HG03378 (cell line): ENCODE results near the gene SLC6A17.

ENCODE experiments used
- ATAC-seq: cut with Tn5 transposase; IDR thresholded peaks from one replicate; pipeline ENCODE4 v1.9.1; 2021; ENCODE audit warnings: mild to moderate bottlenecking, moderate library complexity; ENCODE audit not compliant: unreplicated experiment

Gene SLC6A17

DNA sequence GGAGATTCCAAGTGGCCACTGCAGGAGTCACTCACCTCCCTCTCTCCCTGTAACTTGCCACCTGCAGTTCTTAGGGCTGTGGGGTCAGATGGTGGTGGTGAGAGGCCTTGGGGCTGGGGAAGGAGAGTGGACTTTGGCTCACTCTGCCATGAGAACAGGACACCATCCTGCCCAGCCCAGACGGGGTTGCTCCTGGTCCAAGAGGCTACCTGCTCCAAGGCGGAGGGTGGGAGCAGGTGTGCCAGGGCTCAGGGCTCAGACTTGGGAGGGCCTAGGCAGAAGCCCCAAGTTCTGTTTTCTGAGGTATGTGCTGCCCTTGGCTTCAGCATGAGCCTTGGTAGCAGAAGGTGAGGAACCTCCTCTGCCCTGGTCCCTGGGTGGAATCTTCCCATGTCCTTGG is 48.5 kb downstream of the SLC6A17 start:
- ATAC-seq, result no peak

DNA sequence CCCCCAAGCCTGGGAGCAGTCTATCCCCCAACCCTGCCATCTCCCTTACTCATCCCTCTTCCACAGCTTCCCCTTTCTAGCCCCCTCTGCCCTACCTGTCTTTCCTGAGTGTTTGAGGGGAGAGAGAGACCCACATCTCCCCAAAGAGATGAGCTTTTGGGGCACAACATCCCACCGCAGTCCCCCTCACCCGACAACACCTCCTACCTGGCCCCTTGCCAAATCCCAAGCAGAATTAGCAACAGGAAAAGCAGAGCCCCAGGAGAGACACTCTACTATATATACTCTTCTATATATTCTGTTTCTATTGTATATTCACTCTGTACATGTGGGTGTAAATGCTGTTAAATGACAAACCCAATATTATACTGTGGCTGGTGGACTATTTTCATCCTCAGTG is 49.9 kb downstream of the SLC6A17 start:
- no peak for ATAC-seq

DNA sequence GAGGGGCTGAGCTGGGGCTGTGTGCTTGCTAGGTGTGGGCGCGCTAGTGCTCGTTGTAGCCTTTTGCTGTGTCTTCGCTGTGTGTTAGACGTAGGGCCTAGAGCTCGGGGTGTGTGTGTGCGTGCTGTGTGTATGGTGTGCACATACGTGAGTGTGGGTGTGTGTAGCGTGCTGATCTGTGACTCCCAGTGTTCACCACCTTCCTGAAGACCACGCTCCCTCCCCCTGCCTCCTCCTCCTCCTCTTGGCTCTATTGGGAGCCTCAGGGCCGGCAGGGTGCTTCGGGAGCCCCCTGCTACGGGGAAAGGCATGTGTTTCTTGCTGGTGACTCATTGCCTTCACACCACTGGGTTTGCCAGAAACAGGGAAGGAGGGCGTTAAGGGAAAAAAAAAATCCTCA is 50.4 kb downstream of the SLC6A17 start:
- ATAC-seq, result no peak

DNA sequence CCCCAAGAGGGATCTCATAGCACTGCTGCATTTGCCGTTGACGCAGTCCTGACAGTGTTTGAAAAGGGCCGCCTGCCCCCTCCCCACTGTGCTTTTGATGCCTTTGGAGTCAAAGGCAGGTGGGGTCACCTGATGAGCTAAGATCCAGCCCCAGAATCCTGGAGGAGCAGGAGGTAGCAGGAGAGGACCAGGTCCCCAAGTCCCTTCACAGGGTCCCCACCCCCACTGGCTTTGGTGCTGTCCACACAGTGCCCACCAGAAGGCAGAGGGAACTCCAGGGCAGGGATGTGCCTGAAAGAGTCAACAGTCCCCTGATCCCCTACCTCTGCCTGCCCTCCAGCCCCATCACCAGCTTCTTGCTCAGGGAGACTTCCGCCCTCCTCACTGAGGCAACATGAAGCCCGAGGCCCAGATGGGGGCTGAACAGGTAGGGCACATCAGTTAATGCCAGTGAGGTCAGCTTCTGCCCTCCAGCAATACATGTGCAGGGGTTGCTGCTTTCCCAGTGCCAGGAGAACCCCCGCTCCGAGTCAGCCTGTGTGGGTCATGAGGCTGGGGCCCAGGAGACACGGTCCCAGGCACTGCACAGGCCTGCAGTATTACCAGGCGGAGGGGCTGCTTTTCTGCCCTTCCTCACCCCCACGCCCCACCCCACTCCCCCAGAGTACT is 51.0 kb downstream of the SLC6A17 start:
- no peak for ATAC-seq

DNA sequence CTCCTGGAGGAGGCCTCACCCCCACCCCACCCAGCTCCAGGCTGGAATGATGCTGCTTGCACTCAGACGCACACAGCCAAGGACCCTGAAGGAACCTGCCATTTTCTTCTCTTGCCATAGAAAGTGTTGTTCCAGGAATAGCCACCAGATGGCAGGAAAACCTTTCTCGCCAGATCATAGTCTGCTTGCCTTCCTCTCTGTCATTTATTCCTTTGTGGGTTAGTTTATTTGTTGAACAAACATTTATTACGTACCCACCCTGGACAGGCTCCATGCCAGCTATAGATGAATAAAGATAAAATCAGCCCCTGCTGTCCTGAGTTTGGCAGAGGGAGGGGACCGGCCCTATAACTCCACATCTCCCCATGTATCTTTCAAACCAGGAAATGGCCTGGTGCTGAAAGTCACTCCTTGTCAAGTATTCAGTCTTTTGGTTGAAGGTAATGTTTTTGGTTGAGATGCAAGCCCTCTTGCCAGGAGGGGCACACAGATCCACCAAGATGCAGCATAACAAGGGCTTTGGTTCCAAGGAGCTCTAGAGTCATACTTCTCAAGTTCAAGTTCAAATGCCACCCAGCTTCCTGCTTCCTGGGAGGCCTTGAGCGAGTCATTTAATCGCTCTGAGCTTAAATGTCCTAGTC is 52.8 kb downstream of the SLC6A17 start:
- ATAC-seq, result no peak

DNA sequence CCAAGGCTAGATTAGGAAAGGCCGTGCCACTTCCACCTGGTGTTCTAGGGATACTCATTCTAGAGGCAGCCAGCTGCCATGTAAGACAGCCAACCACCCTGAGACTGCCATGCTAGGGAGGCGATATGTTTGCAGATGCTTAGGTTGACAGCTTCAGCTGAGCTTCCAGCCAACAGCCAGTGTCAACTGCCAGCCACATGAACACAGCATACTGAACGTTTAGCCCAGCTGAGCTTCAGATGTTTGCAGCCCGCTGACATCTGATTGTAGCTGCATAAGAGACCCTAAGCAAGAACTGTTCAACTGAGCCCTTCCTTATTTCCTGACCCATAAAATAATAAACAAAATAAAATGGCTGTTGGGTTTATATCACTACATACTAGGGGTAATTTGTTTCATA is 54.9 kb downstream of the SLC6A17 start:
- no peak for ATAC-seq

DNA sequence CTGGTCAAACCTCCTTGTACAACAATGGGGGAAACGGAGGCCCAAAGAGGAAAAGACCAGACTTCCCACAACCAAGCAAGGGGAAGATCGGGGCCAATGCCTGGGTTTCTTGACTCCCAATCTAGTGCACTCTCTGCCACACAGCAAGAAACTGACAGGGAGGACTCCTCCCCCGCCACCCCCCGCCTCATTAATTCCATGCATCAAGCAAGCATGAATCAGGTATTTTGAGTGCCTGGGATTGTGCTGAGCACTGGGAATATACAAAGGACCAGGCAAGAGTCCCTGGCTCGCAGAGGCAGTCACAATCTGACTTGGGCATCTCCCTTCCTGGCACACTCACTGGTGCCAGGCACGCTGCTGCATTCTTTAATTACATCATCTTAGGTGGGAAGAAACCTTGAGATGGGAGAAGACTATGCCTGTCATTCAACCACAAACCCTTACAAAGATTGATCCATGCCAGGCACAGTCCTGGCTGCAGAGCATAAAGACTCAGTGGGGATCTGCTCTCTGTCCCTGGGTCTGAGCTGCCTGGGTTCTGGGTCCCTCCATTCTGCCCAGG is 55.4 kb downstream of the SLC6A17 start:
- no peak for ATAC-seq

DNA sequence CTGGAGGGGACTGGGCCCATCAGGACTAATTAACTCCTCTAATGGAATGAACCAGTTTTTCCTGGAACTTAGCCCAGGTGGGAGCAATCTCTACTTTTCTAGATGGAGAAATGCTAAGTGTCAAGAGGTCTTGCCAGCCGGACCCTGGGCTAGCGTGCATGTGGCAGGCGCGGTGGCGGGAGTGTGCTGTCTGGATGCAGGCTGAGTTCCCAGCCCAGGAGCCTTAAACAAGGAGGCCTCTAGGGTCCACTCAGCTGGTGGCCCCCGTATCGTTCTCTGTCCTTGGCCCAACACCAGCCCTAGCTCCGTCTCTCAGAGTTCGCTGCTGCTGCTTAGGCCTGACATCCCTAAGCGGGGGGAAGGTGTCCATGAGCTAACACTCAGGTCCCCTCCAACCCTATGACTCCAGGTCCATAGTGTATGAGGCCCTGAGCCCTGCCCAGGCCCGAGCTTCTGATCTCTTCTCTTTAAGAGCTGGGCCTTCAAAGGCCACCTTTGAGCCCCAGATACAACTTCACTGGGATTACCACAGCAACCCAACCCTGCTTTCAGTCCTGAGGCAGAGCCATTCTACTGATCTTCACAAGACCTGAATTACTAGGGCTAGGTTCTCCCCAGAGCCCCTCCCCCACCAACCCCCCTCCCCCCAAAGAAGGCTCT is 56.1 kb downstream of the SLC6A17 start:
- ATAC-seq, result no peak

DNA sequence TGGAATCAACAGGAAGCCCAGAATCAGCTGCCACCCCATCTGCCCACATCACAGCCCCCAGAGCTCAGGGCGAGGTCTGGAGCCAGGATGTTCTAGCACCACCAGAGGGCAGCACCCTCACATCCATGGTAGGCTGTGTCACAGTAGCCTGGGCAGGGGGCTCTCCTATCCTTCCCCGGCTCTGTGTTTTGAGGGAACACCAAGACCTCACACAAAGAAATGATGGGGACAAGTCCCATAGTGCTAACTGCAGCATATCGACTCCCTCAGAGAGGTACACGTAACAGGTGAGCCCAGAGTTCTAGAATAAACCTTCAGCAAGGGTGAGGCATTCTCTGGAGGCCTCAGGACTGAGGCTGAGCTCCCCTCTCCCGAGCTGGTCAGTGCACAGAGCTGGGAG is 57.5 kb downstream of the SLC6A17 start:
- ATAC-seq, result no peak

DNA sequence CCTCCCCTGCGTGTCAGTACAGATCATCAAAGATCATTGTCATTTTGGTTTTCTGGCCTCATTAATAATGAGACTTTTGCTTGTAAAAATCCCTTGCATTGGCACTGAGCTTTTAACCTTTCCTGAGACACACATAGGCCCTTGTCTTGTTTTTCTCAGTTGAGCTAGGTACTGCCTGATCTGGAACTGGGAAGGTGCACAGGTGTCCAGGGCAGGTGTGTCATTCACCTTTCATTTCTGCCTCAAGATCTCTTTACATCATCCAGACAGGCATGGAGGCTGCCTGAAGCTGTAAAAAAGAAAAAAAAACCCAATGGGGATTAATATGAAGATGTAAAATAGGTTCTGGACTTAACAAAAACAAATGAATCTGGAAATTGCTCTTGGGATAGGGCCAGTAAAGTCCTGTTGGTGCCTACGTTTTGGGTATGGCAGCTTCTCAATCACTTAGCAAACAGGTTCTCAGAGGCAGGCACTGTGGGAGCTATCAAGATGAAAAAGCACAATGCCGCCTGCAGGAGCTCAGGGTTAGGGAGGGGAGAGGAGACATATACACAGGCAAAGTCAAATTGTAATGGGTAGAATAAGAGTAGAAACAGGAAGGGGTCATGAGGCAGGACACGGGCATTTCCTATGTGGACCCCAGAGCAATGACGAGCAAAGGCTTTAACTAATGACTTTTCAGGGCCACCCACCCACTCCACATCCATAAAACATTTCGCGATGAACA is 58.8 kb downstream of the SLC6A17 start:
- ATAC-seq, result no peak

DNA sequence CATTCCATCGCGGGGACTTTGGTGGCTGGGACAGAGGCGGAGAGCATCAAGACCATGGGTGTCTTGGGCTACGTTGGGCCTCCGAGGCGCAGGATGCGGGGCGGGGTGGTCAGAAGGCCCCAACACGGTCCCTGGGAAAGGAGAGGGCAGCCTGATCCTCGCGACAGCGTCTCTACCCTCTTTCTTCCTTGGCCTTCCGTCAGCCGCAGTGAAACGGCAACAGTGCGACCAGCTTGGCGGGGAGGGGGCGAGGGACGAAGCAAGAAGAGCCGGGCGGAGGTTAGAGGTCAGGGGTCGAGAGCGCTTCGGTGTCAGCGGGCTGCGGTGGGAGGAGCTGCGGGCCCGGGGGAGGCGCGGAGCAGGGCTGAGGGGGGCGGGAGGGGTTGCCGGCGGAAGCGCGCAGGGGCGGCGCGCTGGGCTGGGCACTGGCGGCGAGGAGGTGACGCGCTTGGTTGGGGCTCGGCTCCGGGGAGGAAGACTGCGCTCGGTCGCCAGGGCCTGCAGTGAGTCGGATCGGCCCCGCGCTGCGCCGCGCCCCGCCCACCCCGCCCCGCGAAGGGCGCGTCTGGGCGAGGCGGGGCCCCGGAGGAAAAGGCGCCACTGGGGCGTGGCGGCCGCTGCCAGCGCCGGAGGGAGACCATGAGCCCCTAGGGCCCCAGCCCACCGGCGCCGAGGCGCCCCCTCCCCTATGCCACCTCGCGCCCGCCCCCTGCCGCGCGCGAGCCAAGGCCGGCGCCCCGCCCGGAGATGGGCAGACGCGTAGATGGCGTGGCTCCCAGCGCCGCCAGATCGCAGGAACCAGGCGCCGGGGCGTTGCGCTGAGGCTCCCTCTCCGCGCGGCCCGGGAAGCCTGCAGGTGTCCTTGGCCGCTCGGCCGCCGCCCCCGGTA is 59.7 kb downstream of the SLC6A17 start, which contains the start of gene KCNC4:
Gene KCNC4 (plus strand): TSS at position 600 of the 889 bp plus-strand sequence. CDS start 1,186 bp downstream, outside the sequence.
- peak; percentile 45 for ATAC-seq

DNA sequence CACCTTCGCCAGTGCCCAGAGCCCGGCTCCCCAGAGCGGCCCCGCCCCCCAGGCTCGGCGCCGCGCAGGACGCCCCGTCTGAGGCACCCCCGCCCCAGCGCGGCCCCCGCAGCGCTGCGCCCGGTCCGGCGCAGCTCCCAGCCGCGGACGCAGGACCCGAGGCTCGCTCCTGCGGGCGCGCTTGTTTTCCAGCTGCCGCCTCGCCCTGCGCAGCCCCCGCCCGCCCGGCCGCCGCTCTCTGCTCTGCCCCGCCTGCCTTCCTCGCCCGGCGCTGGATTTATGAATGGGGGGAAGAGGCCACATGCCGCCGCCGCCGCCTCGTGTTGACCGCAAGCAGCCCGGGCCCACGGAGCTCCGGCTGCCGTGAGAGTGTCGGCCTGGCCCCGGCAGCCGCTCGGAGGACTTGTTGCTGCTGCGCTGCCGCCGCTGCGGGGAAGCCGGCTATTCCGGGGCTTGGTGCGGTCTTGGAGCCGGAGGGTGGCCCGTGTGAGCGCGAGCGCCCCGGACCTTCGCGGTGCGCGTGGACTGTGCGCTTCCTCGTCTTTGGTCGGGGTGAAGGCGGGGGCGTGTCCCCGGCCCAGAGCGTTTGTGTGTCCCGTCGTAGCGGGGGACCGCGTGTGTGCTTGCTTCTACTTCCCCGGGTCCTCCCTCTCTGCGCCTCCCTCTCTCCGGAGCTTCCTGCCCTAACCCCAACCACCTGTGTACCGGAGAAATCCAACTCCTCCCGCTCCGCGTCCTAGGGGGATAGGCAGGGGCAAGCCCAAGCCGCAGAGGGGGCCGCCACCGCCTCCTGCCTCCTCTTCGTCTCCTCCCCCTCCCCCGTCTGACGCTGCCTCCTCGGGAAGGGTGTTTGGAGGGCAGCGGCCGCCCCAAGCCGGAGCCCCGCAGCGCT is 60.6 kb downstream of the SLC6A17 start:
- no peak for ATAC-seq

DNA sequence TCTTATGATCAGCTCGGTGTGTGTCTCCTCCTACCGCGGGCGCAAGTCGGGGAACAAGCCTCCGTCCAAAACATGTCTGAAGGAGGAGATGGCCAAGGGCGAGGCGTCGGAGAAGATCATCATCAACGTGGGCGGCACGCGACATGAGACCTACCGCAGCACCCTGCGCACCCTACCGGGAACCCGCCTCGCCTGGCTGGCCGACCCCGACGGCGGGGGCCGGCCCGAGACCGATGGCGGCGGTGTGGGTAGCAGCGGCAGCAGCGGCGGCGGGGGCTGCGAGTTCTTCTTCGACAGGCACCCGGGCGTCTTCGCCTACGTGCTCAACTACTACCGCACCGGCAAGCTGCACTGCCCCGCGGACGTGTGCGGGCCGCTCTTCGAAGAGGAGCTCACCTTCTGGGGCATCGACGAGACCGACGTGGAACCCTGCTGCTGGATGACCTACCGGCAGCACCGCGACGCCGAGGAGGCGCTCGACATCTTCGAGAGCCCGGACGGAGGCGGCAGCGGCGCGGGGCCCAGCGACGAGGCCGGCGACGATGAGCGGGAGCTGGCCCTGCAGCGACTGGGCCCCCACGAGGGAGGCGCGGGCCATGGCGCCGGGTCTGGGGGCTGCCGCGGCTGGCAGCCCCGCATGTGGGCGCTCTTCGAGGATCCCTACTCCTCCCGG is 61.3 kb downstream of the SLC6A17 start:
- ATAC-seq, result no peak

DNA sequence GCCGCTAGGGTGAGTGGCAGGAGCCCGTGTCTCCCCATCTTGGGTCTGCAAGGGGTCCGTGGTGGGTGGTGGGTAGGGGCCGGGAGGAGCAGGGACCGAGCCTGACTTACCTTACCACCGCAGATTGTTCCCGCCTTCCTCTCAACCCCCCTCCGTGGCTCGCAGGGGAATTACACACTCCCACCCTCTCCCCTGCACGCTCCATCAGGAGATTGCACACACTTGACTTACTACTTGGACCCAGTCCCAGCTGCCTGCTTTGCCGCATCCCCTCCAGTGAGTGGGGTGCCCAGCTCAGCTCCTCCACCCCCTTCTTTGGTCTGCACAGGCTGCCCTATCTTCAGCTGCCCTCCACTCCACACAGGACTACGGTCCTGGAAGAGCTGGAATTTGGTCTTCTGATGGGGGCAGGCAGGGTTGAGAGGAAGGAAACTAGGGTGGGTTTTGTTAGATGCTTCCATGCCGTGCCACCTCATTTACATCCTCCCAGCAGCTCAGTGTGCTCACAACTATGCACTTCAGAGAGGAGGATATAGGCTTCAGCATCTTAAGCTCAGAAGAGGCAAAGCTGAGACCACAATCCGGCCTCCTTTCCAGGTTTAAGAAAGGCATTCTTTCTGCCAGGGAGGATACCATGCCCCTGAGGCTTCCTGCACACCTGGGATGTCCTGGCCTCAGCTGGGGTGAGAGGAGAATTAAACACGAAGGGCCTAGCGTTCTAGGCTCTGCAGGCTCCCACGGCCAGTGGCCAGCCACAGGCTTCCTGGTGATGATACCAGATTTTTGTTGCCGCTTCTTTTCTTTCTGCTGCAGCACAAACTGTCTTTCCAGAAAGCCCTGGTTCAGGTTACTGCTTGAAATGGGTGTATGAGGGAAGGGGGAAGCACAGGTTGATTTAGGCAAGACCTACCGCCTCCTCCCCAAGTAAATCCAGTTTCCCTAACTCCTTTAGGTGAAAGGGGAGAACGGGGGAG is 62.2 kb downstream of the SLC6A17 start:
- ATAC-seq, result no peak

DNA sequence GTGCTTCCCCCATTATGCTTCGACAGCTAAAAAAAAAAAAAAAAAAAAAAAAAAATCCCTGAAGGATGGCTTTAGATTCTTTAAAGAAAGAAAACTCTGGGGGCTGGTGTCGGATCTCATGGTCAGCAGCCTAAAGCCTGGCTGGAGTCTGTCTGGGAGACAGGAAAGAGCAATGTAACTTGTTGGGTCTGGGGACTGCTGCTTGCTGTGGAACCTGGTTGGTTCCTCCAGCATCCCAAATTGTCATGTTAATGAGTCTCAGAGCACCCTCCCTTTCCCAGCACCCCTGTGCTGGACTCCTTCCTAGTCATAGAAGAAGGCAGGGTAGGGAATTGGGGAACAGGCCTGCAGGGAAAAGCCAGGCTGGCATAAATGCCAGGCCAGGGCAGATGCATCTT is 62.8 kb downstream of the SLC6A17 start:
- ATAC-seq, result no peak

DNA sequence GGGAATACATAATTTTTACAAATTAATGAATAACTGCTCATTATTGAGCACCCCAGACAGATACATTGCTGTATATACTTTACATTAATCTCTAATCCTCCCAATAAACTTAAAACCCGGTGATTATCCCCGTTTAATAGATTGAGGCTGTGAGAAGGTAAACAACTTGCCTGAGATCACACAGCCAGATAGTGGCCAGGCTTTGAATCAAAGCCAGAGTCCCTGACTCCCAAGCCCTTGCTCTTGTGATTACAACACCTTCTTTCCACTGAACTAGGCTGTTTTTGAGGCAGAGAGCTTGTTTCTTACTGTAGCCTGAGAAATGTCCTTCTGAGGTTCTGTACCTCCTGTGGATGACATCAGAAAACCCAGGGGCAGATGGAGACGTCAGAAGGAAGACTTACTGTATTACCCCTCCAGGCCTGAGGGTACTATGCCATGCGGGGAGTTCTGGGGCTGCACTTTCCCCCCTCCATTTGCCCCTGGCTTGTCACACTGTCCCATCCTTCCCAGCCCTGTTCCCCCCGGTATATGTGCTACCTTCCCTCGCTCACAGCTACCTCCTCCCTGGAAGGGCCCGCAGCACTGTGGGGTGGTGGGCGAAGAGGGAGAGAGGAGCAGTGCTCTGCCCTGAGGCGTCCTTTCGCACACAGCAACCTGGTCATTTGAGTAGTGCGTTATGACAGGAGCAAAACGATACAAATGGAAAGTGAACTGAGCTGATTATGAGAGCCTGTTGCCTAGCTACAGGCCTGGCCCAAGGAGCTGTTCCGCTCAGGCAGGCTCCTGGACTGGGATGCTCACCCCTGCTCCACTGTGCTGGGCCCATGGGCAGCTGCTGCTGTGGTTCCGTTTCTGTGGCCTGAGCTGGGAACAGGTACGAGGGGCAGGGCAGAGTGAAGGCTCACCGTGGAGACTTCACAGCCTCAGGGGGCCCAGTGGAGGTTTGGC is 64.4 kb downstream of the SLC6A17 start:
- no peak for ATAC-seq
